ENCODE measurements around the gene PTGES2. TPM values are rescaled to one million over a fixed set of nuclear protein-coding genes. Genes with fewer than 3 reads are reported as not detected.

The PTGES2 gene
- total and polyA plus RNA-seq, 9 of the 15 experiments (the other 6 are each of a cell fraction or from before 2014, with no cell fraction given): 2.4 to 196 (median 90.1) TPM

- TF ChIP-seq ZBTB49 (CRISPR knock-in tag; IDR thresholded peaks at IDR 0.05; ENCODE audit: borderline replicate concordance): no peak
- no peak for TF ChIP-seq HDAC8 (tag; IDR thresholded peaks at IDR 0.05)
- peak in 1 of 2 experiments; percentile 31; a peak in 1 of 4 replicates for TF ChIP-seq SRF (CRISPR knock-in tag; IDR thresholded peaks at IDR 0.05)
- TF ChIP-seq CBFB (CRISPR knock-in tag; IDR thresholded peaks at IDR 0.05): no peak
- TF ChIP-seq DPF2 (IDR thresholded peaks at IDR 0.05): peak; percentile 82
- TF ChIP-seq ZNF197 (CRISPR knock-in tag; IDR thresholded peaks at IDR 0.05; ENCODE audit: low read depth): 0 out of 2 replicates have a peak, but pooled peaks have one; percentile 40
- 0 out of 2 replicates have a peak, but pooled peaks have one; percentile 9 for TF ChIP-seq REST (IDR thresholded peaks at IDR 0.05; ENCODE audit: borderline replicate concordance)
- no peak for TF ChIP-seq REST (CRISPR knock-in tag; IDR thresholded peaks at IDR 0.05; ENCODE audit: low read depth)
- TF ChIP-seq TAF7 (tag; IDR thresholded peaks at IDR 0.05): no peak
- no peak for TF ChIP-seq PHF20 (IDR thresholded peaks at IDR 0.05; ENCODE audit: partially characterized antibody)
- 0 out of 2 replicates have a peak, but pooled peaks have one; percentile 10 for TF ChIP-seq IFI16 (CRISPR knock-in tag; IDR thresholded peaks at IDR 0.05)
- TF ChIP-seq ZBTB1 (CRISPR knock-in tag; IDR thresholded peaks at IDR 0.05; ENCODE audit: borderline replicate concordance, low read depth): no peak
- TF ChIP-seq BRD4 (IDR thresholded peaks at IDR 0.05): no peak
- TF ChIP-seq SMARCE1 (IDR thresholded peaks at IDR 0.05): peak; percentile 75; the same call in 1 of the 2 replicates
- no peak for TF ChIP-seq NFRKB (IDR thresholded peaks at IDR 0.05; ENCODE audit: low read depth)
- TF ChIP-seq FOXJ3 (CRISPR knock-in tag; IDR thresholded peaks at IDR 0.05): no peak
- TF ChIP-seq SP1 (CRISPR knock-in tag; IDR thresholded peaks at IDR 0.05): no peak
- TF ChIP-seq MLLT1 (IDR thresholded peaks at IDR 0.05): no peak
- no peak for TF ChIP-seq XRCC4 (IDR thresholded peaks at IDR 0.05; ENCODE audit: extremely low read depth, insufficient read depth, insufficient read length)
Measured at GRCh38 chr9:128082151-128082550, 45.4 kb downstream of the PTGES2 start (continued).
